IMR-90 (cell line): ENCODE data around the gene LY6G5C. TPM values are rescaled to one million over a fixed set of nuclear protein-coding genes. Genes with fewer than 3 reads are reported as not detected.

Experiments used
- CTCF ChIP-seq: conservative IDR thresholded peaks from 2 replicates; pipeline ENCODE4 v1.5.1; 2012; ENCODE audit warnings: mild to moderate bottlenecking, low read depth, low read length, improper control_type of control experiment
- polyA plus RNA-seq, 3 experiments: library from polyadenylated mRNA; depleted of rRNA; stranded (reverse); fragments of >200 nt; gene quantifications; 2 replicates each; pipeline ENCODE4 v1.2.3, GENCODE V29; 2012; ENCODE audit warnings: low replicate concordance in 1 of 3
- total RNA-seq: library from RNA; depleted of rRNA; stranded (reverse); fragments of >200 nt; gene quantifications from 2 replicates; pipeline ENCODE4 v1.2.3, GENCODE V29; 2012

LY6G5C gene
- total and polyA plus RNA-seq, 2 of the 4 experiments (the other 2 are of a cell fraction), result 0.18 to 2.0 TPM

- no peak for TF ChIP-seq CTCF
Measured at GRCh38 chr6:31661262-31662123, 19.4 kb downstream of the LY6G5C start (continued).
